Measurements from ENCODE around the gene GALNT7.

DNA sequence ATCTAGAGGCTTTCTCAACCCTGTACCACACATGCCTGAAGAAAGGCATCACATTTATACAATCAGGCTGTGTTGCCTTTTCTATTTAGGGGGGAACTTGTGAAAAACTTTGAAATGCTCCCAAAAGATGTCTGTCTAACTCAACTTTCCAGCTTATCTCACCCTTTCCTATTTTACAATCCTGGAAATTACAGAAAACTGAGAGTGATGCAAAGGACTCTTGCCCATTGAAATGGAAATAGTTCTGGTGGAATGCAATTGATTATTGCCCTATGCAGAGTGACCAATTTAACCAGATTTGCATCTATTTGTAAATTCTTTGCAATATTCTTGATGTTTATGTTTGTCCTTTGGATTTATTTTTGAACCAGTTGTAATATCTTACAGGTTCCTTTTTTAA lies 77.3 kb downstream of the GALNT7 start:
- TF ChIP-seq TAF1 (IDR thresholded peaks at IDR 0.05; ENCODE audit: low read depth) (no peak), RAD21 (conservative IDR thresholded peaks at IDR 0.05) (no peak)

Data from neural cell (in vitro differentiated cells).